Natural killer cell (primary cell): Measurements from ENCODE around the gene RAB44. TPM values are rescaled to one million over a fixed set of nuclear protein-coding genes. Genes with fewer than 3 reads are reported as not detected.

Source experiments
- ATAC-seq, 3 donors: fragments of 150-1000 bp in 2 of 3; fragments of 200-7000 bp in 1 of 3; cut with Tn5 transposase; 1 replicate in 1 of 3; 2 replicates in 2 of 3; pipeline ENCODE4 v1.10.0; 2021; ENCODE audit warnings: mild to moderate bottlenecking in 2 of 3, moderate library complexity in 2 of 3
- DNase-seq, 2 donors: peaks; one replicate each; pipeline versions ENCODE4 v3.0.0 to v3.0.0-alpha.2; 2013 to 2021; ENCODE audit warnings: mixed read lengths in 1 of 2
- H3K27ac ChIP-seq: one replicate; pipeline ENCODE4 v1.5.1; 2013; ENCODE audit warnings: mild to moderate bottlenecking, low read length
- H3K27me3 ChIP-seq: one replicate; pipeline ENCODE4 v1.6.1; 2013; ENCODE audit warnings: low read length; ENCODE audit not compliant: control insufficient read depth, insufficient read depth
- H3K36me3 ChIP-seq: one replicate; pipeline ENCODE4 v1.6.1; 2013; ENCODE audit warnings: low read length; ENCODE audit not compliant: control insufficient read depth, insufficient read depth
- H3K4me1 ChIP-seq: one replicate; pipeline ENCODE4 v1.6.1; 2013; ENCODE audit warnings: low read length; ENCODE audit not compliant: control insufficient read depth, insufficient read depth
- H3K4me3 ChIP-seq: one replicate; pipeline ENCODE4 v1.5.1; 2013; ENCODE audit warnings: low read length
- H3K9me3 ChIP-seq: one replicate; pipeline ENCODE4 v1.6.1; 2013; ENCODE audit warnings: low read length; ENCODE audit not compliant: control insufficient read depth, insufficient read depth
- H3K27ac Mint-ChIP-seq, 2 donors: one replicate each; pipeline ENCODE4 v1.8.0; 2022; ENCODE audit warnings: mild to moderate bottlenecking in 2 of 2, mixed read lengths in 2 of 2, moderate library complexity in 1 of 2
- H3K27me3 Mint-ChIP-seq, 2 donors: one replicate each; pipeline ENCODE4 v1.8.0; 2022; ENCODE audit warnings: low read depth in 2 of 2, mixed read lengths in 2 of 2
- H3K36me3 Mint-ChIP-seq: one replicate; pipeline ENCODE4 v1.8.0; 2022; ENCODE audit warnings: mixed read lengths
- H3K4me1 Mint-ChIP-seq, 2 donors: one replicate each; pipeline ENCODE4 v1.8.0; 2022; ENCODE audit warnings: mixed read lengths in 2 of 2
- H3K4me3 Mint-ChIP-seq: one replicate; pipeline ENCODE4 v1.8.0; 2022; ENCODE audit warnings: mild to moderate bottlenecking, moderate library complexity, mixed read lengths
- H3K9me3 Mint-ChIP-seq, 2 donors: one replicate each; pipeline ENCODE4 v1.8.0; 2022; ENCODE audit warnings: mixed read lengths in 2 of 2
- CTCF ChIP-seq: fragments of 200-600 bp; IDR thresholded peaks from one replicate; pipeline ENCODE4 v1.8.0; 2022; ENCODE audit warnings: antibody characterized with exemption
- WGBS: methylation state at CpG from one replicate; pipeline ENCODE4 v1.1.7; 2013; ENCODE audit warnings: missing lambda C conversion rate; ENCODE audit not compliant: insufficient coverage; 5-methylcytosine and 5-hydroxymethylcytosine counted together
- intact Hi-C: fragments of 100-400 bp; cut with micrococcal nuclease; formaldehyde crosslinking; loops from one replicate; pipeline ENCODE4 v1.14.2; 2022
- total RNA-seq, 4 donors: library from RNA; stranded (reverse); fragments of 120-200 nt in 1 of 4; gene quantifications; one replicate each; pipeline versions ENCODE4 v1.2.3 to v1.2.4, GENCODE V29; 2013 to 2022

The RAB44 gene
- total RNA-seq, 3 donors from 2014 or later (not counting 1 experiment from before 2014, with no cell fraction given) = 0.09 to 12.9 (median 0.70) TPM

GRCh38 chr6:36743032-36743431, 45.4 kb downstream of the RAB44 start:
- ATAC-seq = no peak
- no peak overlapping the region for H3K27ac ChIP-seq
- TF ChIP-seq CTCF = no peak

GRCh38 chr6:36743538-36744303, 46.1 kb downstream of the RAB44 start:
- no peak for TF ChIP-seq CTCF
- Histone ChIP-seq H3K4me3 (no peak overlapping the region), H3K27ac (no peak overlapping the region), H3K36me3 (no peaks in the 10 kb centered on the region), H3K4me1 (peaks cover 12% of the 10 kb centered on the region), H3K27me3 (no peaks in the 10 kb centered on the region), H3K9me3 (peaks cover 2% of the 10 kb centered on the region)
- Mint-ChIP-seq H3K4me1 (no peaks in the 10 kb centered on the region), H3K27ac (no peak overlapping the region), H3K9me3 (no peaks in the 10 kb centered on the region), H3K4me3 (no peak overlapping the region), H3K27me3 (peaks cover 0 to 4% of the 10 kb centered on the region in 2 donors), H3K36me3 (no peaks in the 10 kb centered on the region)
- 77% methylated on average over 21 of the region's 24 CpGs for WGBS
- DNase-seq = no peak
- ATAC-seq = no peak
- intact Hi-C loops = no loop called here

More at GRCh38 chr6:36743032-36743431, 45.4 kb downstream of the RAB44 start:
- H3K9me3 Mint-ChIP-seq = no peaks in the 10 kb centered on the region
- H3K27me3 ChIP-seq = no peaks in the 10 kb centered on the region
- no peaks in the 10 kb centered on the region for H3K4me1 Mint-ChIP-seq
- no peak overlapping the region for H3K4me3 Mint-ChIP-seq
- no peak overlapping the region for H3K27ac Mint-ChIP-seq
- peaks cover 0 to 4% of the 10 kb centered on the region in 2 donors for H3K27me3 Mint-ChIP-seq
- DNase-seq = no peak
- no peak overlapping the region for H3K4me3 ChIP-seq
- H3K36me3 Mint-ChIP-seq = no peaks in the 10 kb centered on the region
- 90% methylated on average over 5 of the region's 5 CpGs for WGBS
- no peaks in the 10 kb centered on the region for H3K36me3 ChIP-seq
- peaks cover 12% of the 10 kb centered on the region for H3K4me1 ChIP-seq
- intact Hi-C loops = no loop called here
- H3K9me3 ChIP-seq = no peaks in the 10 kb centered on the region

GRCh38 chr6:36744304-36744673, 46.7 kb downstream of the RAB44 start:
- ATAC-seq (no peak), DNase-seq (no peak)
- Histone ChIP-seq H3K36me3 (no peaks in the 10 kb centered on the region), H3K27me3 (no peaks in the 10 kb centered on the region), H3K4me3 (no peak overlapping the region), H3K4me1 (peaks cover 12% of the 10 kb centered on the region), H3K27ac (no peak overlapping the region), H3K9me3 (peaks cover 5% of the 10 kb centered on the region)
- no peak overlapping the region for H3K4me3 Mint-ChIP-seq
- no peak for TF ChIP-seq CTCF
- no peaks in the 10 kb centered on the region for H3K4me1 Mint-ChIP-seq
- intact Hi-C loops = no loop called here
- H3K36me3 Mint-ChIP-seq = no peaks in the 10 kb centered on the region
- no peak overlapping the region for H3K27ac Mint-ChIP-seq
- WGBS = 88% methylated on average over 1 of the region's 2 CpGs
- no peaks in the 10 kb centered on the region for H3K9me3 Mint-ChIP-seq
- H3K27me3 Mint-ChIP-seq = peaks cover 0 to 4% of the 10 kb centered on the region in 2 donors

GRCh38 chr6:36745283-36745682, 47.7 kb downstream of the RAB44 start:
- no peak for TF ChIP-seq CTCF
- WGBS = 90% methylated on average over 12 of the region's 12 CpGs
- Mint-ChIP-seq H3K27me3 (peaks cover 0 to 4% of the 10 kb centered on the region in 2 donors), H3K27ac (no peak overlapping the region), H3K36me3 (no peaks in the 10 kb centered on the region), H3K9me3 (no peaks in the 10 kb centered on the region), H3K4me3 (no peak overlapping the region), H3K4me1 (no peaks in the 10 kb centered on the region)
- no peak for DNase-seq
- H3K4me3 ChIP-seq = no peak overlapping the region
- H3K27ac ChIP-seq = no peak overlapping the region
- H3K4me1 ChIP-seq = peaks cover 12% of the 10 kb centered on the region
- H3K9me3 ChIP-seq = peaks cover 9% of the 10 kb centered on the region
- H3K27me3 ChIP-seq = no peaks in the 10 kb centered on the region
- H3K36me3 ChIP-seq = no peaks in the 10 kb centered on the region
- peak in 1 of 3 donors; percentile 17 for ATAC-seq
- intact Hi-C loops = no loop called here
